Endometrial microvascular endothelial cells (primary cell): Measurements from ENCODE around the gene ZNF778. TPM values are rescaled to one million over a fixed set of nuclear protein-coding genes. Genes with fewer than 3 reads are reported as not detected.

Experiments used
- in situ Hi-C: cut with HindIII; loops from 2 replicates; pipeline ENCODE4 v1.10.0; 2017; ENCODE audit warnings: low sequenced_read_pairs, low pct_unique_long_range_greater_than_20kb; ENCODE audit errors: inconsistent ontology term
- total RNA-seq: library from RNA; depleted of rRNA; stranded (reverse); fragments of >200 nt; gene quantifications from one replicate; pipeline ENCODE4 v1.2.3, GENCODE V29; 2015; ENCODE audit errors: inconsistent ontology term

Gene ZNF778
- total RNA-seq, 1 donor from 2014 or later = 3.2 TPM

- in situ Hi-C loops = no loop called here
Measured at GRCh38 chr16:89282523-89282922, 65.0 kb downstream of the ZNF778 start.

GRCh38 chr16:89283449-89283848, 65.9 kb downstream of the ZNF778 start:
- in situ Hi-C loops = no loop called here

GRCh38 chr16:89285381-89285780, 67.9 kb downstream of the ZNF778 start:
- in situ Hi-C loops = no loop called here

GRCh38 chr16:89286096-89286495, 68.6 kb downstream of the ZNF778 start:
- in situ Hi-C loops = no loop called here

Other genes with a start within 250 kb of the ZNF778 start
- not detected for gene CBFA2T3, start 240.5 kb upstream of the ZNF778 start, total RNA-seq
- gene ACSF3, start 123.9 kb upstream of the ZNF778 start, total RNA-seq = 29.0 TPM
- not detected for gene CDH15, start 46.0 kb upstream of the ZNF778 start, total RNA-seq
- gene SLC22A31, start 17.2 kb upstream of the ZNF778 start, total RNA-seq = not detected